Frontal cortex (tissue), 4 donors: ENCODE measurements around the gene STK35. TPM values are rescaled to one million over a fixed set of nuclear protein-coding genes. Genes with fewer than 3 reads are reported as not detected.
"Not testable (repeated sequence)": the region's sequence is repeated elsewhere in the genome, so short reads cannot be mapped to it uniquely, and the experiment has no call there.

ENCODE experiments used
- DNase-seq, 2 donors: peaks; one replicate each; pipeline ENCODE4 v3.0.0; 2012; ENCODE audit warnings: low spot score in 2 of 2
- FAIRE-seq: peaks from 2 replicates; lab custom pipeline; 2012; peaks lifted over from hg19 to GRCh38; lab: Jason Lieb, UNC
- small RNA-seq: library from RNA; depleted of rRNA; stranded (forward); fragments of <200 nt; gene quantifications from one replicate; pipeline ENCODE3, GENCODE V24; 2014
- total RNA-seq: library from RNA; depleted of rRNA; stranded (reverse); fragments of >200 nt; gene quantifications from one replicate; pipeline ENCODE4 v1.2.3, GENCODE V29; 2014
- donor health status: control.
- donor health status: control.
- donor health status: control.

Gene STK35
- total RNA-seq, 1 donor from 2014 or later, result 9.8 TPM

DNA sequence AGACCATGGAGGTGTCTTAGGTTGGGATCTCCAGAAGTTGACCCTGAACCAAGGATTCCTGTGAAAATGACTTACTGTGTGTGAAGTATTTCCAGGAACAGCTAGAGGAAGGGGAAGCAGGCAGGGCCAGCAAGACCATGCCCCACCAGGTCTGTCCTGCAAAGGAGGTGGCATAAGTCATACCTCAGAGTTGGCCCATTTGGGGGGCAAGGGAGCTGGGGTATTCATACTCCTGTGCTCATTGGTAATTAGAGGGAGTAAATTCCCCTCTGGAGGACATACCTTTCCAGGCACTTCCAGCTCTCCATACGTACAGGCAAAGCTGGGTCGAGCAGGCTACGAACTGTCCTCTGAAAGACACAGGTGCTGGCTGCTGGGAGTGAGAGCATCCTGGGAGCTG lies 72.4 kb downstream of the STK35 start:
- FAIRE-seq, result no peak
- DNase-seq, result no peak

DNA sequence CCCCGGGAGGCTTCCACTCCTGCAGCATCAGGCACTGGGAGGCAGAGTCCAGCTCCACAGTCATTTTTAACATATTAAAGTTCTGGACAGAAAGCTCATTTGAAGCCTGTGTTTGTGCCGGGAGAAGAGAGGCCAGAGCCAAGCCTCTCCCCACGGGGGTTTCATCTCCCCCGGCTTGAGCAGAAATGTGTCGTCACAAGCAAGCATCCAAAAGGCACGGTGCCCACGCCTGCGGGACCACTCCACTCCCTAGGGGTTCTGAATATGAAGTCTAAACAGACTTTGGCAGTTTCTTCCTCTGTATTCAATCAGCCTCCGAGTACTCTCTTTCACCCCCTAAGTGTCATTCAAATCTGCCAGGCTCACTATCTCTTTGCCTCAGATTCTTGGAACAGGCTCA lies 75.3 kb downstream of the STK35 start:
- DNase-seq, result no peak
- no peak for FAIRE-seq

DNA sequence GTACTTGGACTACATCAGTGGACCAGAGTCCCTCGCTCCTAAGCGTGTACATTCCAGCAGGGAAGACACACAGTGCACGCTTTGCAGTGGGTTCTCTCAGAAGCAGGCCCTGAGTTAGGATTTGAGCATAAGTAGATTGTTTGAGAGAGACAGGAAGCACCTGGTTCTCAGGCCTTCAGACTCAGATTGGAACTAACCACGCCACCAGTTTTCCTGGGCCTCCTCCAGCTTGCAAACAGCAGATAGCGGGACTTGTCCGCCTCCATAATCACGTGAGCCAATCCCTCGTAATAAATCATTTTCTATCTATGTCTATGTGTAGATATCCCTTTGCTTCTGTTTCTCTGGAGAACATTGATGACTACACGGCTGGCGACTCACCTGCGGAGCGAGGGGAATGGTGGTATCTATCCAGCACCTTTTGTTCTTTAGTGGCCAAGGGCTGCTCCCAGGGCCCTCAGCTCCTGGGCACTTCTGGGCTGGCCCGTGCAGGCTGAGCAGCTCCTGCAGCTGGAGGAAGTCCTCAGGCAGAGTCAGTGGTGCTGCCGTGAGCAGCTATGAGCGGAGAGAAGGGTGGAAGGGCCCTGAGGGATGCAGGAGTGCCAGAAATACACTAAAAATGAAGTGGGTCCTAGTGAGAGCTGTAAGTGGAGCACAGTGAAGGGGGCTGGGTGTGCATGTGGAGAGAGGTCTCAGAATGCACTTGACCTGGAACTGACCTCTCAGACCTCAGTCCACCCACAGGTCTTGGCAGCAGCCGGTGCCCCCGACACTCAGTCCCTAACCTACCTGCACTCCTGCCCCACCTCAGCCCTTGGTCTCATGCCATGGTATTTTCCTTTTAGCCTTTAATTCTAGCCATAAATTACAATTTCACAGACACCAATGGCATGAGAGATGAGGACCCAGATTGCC lies 76.9 kb downstream of the STK35 start:
- no peak for DNase-seq
- FAIRE-seq, result no peak

DNA sequence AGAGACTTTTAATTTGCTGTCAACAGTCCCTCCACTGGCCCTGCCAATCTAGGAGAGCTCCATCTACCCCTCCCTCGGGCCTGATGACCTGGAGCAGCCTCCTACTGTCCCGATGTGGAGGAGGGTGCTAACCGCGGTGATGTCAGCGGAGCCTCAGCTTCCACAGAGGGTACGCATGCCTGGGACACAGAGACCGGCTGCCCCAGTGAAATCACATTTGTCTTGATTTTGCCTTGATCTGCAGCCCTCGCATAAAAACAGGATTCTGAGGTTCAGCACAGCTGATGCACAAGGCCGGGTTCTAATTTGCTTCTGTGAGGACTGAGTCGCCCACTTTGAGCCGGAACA lies 77.6 kb downstream of the STK35 start:
- no peak for FAIRE-seq
- DNase-seq, result no peak

DNA sequence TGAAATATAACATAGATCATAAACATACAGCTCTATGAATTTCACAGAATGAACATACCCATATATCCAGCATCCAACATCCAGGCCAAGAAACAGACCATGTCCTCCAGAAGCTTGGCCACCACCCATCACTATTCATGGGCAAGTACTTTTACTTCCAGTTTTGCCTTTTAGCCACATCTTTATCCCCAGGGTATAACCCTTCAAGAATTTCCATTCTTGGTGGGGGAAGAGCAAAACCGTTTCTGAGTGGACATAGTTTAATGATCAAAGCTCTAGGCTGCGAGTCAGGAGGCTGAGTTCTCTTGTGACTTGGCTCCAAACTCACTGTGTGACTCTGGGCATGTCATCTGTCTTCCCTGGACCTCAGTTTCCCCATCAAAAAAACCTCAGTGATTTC lies 78.3 kb downstream of the STK35 start:
- FAIRE-seq (no peak), DNase-seq (no peak)

DNA sequence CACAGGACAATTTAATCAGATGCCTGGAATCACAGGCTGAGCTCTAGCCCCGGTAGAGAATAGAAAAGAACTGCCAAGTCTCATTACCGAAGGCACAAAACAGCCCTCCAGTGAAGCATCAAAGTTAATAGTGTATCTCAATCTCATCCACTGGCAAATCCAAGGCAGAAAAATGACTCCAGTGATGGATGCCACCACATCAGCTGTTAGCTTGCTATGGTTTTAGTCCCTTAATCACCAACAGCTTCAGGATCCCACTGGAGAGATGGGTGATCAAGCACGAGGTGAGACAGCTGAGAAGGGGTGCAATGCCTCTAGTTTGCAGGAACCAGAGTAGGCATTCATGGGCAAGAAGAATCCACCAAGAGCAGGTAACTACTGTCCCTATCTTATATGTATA lies 81.8 kb downstream of the STK35 start:
- DNase-seq, result no peak
- no peak for FAIRE-seq

DNA sequence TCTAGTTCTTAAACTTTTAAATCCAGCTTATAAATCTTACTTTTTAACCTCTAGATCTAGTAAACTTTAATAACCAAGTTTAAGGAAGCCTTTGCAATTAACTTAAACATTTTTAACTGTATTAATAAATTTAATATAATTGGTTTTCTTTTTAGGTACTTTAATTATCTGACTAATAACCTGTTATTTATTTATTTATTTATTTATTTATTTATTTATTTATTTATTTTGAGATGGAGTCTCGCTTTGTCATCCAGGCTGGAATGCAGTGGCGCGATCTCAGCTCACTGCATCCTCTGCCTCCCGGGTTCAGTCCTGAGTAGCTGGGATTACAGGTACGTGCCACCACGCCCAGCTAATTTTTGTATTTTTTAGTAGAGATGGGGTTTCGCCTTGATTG lies 83.3 kb downstream of the STK35 start:
- DNase-seq, result not testable (repeated sequence)
- FAIRE-seq, result peak; percentile 70

DNA sequence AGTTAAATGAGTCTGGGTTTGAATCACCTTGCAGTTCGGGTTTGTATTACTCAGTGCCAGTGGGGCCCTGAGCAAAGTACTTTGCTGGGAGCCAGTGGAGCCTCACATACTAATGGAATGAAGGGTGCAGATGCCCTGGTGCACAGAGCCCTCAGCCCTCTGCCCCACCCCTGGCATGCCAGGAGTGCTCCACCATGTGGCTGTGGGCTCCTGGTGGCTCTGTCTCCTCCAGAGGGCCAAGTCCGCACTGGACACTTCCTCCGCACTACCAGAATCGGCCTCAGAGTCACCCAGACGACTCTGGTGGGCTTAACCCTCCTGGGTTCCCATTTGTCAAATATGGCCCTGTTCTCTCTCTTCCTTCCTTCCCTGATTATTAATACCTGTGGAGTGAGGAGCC lies 94.0 kb downstream of the STK35 start:
- FAIRE-seq (no peak), DNase-seq (no peak)

DNA sequence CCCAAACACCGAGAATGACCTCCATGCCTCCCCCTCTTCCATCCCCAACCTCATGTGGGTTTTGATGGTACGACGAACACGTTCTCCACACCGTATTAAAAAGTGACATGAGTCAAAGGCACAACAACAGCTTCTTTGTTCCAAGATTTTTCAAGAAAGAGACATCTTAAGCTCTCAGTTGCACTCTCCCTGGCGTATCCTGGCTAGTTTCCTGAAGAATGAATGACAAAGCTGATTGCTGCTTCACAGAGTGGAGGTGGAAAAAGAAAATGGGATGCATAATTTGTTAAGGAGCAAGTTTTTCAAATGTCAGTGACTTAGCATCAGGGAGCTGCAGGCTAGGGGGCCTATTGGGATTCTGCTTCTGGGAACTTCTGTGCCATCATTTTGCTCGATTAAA lies 95.5 kb downstream of the STK35 start:
- DNase-seq, result no peak
- FAIRE-seq, result no peak

Small RNAs within 50 kb of the gene (small RNA-seq; reads per million reads assigned to genes)
- gene RPL7P2, result not detected

Other genes starting within 250 kb of the STK35 start
- gene SIRPA, start 206.4 kb upstream of the STK35 start, total RNA-seq, result 6.1 TPM
- gene PDYN, start 107.8 kb upstream of the STK35 start, total RNA-seq, result 16.3 TPM
- not detected for gene TGM3, start 194.2 kb downstream of the STK35 start, total RNA-seq